ENCODE measurements around the gene PNPLA5.

PNPLA5 gene

GRCh38 chr22:43901976-43902643, 10.3 kb upstream of the PNPLA5 start:
- DNase-seq: peak; percentile 51

DNA sequence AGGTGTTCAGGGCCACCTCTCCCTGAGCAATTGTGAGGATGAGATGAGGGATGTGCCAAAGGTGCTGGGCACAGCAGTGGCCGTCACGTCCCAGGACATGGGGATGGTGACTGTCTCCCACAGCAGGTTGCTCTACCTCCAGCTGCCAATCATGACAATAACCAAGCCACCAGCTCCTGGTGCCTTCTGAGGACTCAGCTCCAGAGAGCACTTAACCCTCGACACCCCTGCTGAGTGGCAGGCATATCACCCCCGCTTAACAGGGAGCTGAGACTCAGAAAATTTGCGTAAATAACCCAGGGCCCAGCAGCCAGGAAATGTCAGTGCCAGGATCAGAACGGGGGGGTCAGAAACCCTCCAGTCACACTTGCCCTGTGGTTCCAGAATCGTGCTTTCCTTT, 8.4 kb upstream of the PNPLA5 start:
- DNase-seq: no peak

DNA sequence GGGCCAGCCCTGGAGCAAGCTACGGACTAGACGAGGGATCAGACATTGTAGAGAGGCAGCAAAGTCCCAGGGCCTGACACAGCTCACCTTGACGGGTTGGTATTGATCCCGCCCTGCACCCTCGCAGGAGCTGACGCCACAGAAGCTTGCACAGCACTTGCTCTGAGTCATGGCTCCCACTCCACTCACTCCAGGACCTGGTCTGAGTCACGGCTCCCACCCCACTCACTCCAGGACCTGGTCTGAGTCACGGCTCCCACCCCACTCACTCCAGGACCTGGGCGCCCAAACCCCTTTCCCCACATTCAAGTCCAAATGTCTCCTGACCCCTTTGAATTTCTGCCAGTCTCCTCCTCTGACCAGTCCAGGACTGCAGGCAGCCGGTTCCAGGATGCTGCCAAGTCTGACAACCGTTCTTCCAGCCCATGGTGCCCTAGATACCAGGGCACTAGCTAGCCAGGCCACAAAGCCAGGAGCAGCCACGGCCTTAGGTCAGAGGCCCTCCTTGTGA, 6.0 kb upstream of the PNPLA5 start:
- DNase-seq: no peak

DNA sequence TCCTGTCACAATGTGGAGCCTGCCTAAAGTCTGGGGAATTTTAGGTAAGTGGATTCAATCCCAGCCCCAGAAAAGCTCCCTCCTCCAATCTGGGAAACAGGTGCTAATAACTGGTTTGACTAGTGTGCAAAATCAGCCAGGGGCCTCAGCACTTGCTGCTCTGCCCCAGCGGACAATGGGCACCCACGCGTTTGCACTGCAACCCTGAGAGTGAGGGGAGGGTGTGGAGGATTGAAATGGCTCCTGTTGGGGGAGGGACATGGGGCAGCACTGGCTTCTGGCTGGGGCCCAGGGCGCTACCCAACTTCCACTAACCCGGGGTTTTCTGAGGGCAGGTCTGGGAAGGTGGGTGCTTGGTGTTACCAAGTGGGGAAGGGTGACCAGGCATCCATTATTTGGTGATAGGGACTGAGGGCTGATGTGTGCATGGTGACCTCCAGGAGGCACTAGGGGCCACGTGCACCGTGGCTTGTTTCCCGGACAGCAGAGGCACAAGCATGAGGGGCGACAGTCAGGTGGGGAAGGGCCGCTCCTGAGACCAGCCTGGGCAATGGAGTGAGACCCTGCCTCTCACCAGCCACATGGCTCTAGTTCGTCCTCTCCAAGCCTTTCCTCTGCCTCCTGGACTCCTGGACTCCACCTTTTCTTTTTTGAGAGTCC, 4.3 kb upstream of the PNPLA5 start:
- DNase-seq: no peak

GRCh38 chr22:43894122-43894521, 2.3 kb upstream of the PNPLA5 start:
- DNase-seq: no peak

DNA sequence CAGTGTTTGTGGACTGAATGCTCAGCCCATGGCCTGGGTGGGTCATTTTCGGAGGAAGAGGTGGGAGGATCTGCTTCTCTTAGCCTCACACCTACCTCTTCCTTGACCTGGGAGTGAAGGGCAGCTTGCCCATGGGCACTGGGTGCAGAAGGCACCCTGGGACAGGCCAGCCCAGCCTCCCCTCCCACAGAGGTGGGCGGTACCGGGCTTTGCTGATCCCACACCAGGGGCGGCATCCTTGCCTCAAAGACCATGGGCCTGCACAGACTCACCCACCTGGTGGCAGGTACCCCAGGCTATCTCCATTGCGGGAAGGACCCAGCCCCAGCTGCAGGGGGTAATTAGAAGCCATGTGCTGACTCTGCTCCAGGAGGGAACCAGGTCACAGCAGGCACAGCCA, 1.5 kb upstream of the PNPLA5 start:
- DNase-seq: no peak

DNA sequence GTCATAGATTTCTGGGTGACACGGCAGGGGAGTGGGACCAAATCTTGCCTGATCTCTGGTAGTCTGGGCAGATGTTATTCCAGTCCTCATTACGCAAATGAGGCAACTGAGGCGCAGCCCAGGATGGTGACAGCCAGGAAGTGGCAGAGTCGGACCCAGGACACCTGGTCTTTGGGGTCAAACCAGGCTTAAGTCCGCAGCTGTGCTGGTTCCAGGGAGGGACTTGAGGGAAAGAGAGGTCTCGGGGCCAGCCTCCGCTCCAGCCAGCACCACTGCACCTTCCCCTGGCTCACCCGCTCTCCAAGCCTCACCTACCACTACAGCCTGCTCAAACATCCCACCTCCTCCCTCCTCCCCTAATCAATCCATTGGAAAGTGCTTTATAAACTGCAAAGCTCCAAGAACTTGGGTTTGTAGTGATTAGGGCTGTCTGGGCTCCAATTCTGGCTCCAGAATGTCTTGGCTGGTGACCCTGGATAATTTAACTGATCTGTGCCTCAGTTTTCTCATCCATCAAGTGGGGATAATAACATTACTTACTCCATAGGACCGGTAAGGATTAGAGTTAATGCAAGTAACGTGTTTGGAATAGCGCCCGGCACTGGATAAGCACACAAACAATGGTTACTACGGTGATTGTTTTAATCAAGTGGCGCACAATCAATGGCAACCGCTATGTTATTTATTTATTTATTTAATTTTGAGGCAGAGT, 526 bp upstream of the PNPLA5 start:
- DNase-seq: no peak

DNA sequence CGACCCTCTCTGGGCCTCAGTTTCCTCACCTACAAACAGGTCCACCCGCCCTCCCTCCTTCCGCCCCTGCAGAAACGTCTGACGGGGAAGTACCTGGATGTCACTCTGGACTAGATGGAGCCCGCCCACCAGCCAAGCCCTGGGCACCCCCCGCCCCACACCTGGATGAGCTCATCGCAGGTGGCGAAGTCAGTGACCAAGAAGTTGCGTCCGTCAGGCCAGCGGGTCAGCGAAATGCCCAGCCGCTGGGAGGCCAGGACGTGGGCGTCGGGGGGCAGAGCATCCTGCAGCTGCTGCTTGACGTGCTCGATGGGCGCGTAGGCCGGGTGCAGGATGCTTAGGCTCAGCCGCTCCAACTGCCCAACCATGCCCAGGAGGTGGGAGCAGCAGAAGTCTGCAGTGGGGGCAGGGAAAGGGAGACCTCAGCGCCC, 897 bp downstream of the PNPLA5 start:
- no peak for DNase-seq

GRCh38 chr22:43889860-43890253, 2.0 kb downstream of the PNPLA5 start:
- no peak for DNase-seq

GRCh38 chr22:43889201-43889859, 2.5 kb downstream of the PNPLA5 start:
- DNase-seq: no peak

GRCh38 chr22:43888740-43889139, 3.1 kb downstream of the PNPLA5 start:
- no peak for DNase-seq

DNA sequence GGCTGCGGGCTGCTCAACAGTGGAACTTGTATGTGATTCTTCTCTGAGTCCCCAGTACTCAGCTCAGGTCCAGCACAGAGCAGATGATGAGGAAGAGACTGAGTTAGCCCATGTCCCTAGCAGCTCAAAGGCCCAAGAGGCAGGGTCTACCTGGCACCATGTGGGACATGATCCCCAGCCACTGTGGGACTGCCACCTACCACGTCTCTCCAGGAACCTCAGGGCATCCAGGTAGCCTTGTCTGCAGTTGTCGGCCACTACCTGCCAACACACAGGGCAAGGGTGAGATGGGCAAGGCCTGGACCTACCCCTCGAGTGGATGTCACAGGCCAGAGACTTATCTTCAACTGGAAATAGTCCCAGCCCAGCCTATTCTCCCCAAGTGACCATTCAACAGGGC, 4.4 kb downstream of the PNPLA5 start:
- no peak for DNase-seq

GRCh38 chr22:43886231-43886630, 5.6 kb downstream of the PNPLA5 start:
- DNase-seq: no peak

DNA sequence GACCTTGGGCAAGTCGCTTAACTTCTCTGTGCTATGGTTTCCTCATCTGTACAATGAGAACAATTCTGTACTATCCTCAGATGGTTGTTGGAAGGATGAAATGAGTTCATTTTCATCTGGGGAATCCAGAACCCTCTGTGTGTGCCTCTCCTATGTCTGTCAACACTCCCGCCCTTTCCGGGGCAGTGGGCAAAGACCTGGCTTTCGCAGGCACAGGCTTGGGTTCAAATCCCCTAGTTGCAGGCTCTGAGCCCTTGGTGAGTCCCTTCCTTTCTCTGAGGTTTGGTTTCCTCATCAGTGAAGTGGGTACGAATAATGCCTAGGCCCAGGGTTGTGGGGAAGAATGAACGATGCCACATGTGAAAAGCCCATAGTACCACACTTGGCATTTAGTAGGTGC, 6.0 kb downstream of the PNPLA5 start:
- no peak for DNase-seq

- DNase-seq: no peak
These were observed 6.5 kb downstream of the PNPLA5 start for GRCh38 chr22:43885319-43885671.

- no peak for DNase-seq
These were observed 7.1 kb downstream of the PNPLA5 start for GRCh38 chr22:43884600-43885318.

DNA sequence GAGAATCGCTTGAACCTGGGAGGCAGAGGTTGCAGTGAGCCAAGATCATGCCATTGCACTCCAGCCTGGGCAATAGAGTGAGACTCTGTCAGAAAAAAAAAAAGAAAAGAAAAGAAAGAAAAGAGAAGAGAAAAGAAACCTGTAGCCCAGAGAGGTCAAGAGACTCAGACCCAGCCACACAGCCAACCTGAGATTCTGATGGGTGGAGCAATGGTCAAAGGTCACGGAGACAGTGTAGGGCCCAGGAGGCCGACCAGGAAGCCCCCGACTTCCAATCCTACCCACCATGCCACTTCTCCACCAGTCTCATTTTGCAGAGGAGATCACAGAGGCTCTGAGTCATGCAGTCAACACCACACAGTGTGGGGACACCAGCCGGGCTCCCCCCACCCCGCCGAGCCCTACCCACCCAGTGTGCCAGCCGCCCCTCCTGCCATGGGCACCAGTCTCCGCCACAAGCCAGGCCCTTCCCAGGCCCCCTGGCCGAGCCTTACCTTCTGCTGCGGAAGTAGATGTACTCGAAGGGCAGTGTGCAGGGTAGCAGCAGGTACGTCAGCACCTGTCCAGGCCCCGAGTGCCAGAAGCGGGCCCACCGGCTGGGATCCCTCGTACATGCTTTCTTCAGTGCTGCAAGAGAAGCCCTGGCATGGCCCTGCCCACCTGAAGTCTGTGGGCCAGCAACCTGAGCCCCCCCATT, 7.9 kb downstream of the PNPLA5 start:
- no peak for DNase-seq

- DNase-seq: peak; percentile 26
These were observed 8.7 kb downstream of the PNPLA5 start for GRCh38 chr22:43883012-43883661.

DNA sequence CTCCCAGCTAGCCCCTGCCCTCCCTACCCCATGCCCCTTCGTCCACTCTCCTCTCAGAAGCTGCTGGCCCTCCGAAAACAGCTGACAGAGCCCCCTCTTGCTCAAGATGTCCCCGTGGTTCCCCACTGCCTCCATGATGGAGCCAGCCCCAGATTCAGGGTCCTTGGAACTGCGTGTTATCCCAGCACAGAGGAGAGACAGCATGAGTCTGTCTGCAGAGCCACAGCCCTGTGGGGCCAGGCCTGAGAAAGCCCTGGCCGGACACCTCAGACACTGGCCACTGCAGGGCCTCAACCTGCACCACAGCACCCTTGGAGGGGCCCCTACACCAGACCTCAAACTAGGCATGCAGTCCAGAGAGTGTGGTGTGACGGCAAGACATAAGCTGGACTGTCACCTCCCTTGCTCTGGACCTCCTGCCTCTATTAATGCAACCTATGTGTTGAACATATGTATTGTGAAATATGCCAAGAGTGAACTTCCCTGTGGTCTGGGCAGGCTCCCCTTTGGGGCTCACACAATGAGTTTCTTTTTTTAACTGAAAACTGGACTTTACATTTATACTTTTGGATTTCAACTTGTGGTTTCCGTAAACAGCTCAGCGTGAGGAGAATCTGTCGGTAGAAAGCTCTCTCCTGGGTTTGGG, 9.6 kb downstream of the PNPLA5 start:
- DNase-seq: no peak

GRCh38 chr22:43881091-43882061, 10.4 kb downstream of the PNPLA5 start:
- no peak for DNase-seq
